Astrocyte (in vitro differentiated cells and primary cell): Measurements from ENCODE around the gene C1orf174.

Experiments used
- CTCF ChIP-seq: IDR thresholded peaks from 2 replicates; pipeline ENCODE4 v1.5.1; 2011; ENCODE audit warnings: low read depth, mild to moderate bottlenecking, inconsistent platforms, low read length, moderate library complexity; ENCODE audit not compliant: insufficient read depth
- EZH2 ChIP-seq: IDR thresholded peaks from 2 replicates; pipeline ENCODE4 v1.6.1; 2012; ENCODE audit warnings: mild to moderate bottlenecking, low read length, inconsistent platforms; ENCODE audit not compliant: insufficient read depth

- TF ChIP-seq CTCF: no peak
- no peak for TF ChIP-seq EZH2
Measured at GRCh38 chr1:3923378-3924185, 23.5 kb upstream of the C1orf174 start.
